Measurements from ENCODE around the gene NPSR1.

The NPSR1 gene

DNA sequence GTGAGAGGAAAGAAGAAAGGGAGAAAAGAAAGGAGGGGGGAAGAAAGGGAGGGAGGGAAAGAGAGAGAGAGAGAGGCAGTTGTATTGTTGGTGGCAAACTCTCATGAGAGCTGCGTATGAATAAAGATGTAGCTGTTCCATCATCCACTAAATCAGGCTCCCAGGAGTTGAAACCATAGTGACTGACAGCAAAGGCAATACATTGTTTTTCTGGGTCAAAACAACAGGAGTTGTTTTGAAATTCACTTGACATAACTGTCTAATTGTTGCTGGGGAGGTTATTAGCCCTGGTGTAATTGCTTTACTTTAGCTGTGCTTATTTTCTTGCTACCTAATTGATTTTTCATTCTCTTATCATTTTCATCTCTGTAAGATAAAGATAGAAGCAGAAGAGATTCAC lies 173.4 kb downstream of the NPSR1 start:
- TF ChIP-seq, protein P1, sequence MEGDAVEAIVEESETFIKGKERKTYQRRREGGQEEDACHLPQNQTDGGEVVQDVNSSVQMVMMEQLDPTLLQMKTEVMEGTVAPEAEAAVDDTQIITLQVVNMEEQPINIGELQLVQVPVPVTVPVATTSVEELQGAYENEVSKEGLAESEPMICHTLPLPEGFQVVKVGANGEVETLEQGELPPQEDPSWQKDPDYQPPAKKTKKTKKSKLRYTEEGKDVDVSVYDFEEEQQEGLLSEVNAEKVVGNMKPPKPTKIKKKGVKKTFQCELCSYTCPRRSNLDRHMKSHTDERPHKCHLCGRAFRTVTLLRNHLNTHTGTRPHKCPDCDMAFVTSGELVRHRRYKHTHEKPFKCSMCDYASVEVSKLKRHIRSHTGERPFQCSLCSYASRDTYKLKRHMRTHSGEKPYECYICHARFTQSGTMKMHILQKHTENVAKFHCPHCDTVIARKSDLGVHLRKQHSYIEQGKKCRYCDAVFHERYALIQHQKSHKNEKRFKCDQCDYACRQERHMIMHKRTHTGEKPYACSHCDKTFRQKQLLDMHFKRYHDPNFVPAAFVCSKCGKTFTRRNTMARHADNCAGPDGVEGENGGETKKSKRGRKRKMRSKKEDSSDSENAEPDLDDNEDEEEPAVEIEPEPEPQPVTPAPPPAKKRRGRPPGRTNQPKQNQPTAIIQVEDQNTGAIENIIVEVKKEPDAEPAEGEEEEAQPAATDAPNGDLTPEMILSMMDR (conservative IDR thresholded peaks at IDR 0.05; ENCODE audit: low read depth), result no peak
- CTCF ChIA-PET, result no interaction called here
- no peak for DNase-seq (ENCODE audit: low spot score)
- H3K27ac ChIP-seq, result no peak overlapping the region
- POLR2A ChIA-PET (ENCODE audit: low non-redundant PET), result no interaction called here

DNA sequence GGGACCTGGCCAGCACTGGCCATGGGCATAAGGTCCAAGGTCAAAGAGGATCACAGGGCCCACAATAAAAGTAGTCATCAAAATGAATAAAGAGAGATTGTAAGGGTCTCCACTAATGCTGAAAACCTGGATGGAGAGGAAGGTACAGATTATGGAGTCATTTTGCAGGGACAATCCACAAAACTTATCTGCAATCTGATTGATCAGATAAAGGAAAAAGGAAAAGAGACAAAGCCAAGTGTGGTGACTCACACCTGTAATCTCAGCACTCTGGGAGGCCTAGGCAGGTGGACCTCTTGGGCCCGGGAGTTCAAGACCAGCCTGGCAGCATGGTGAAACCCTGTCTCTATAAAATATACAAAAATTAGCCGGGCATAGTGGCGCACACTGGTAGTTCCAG lies 174.0 kb downstream of the NPSR1 start:
- CTCF ChIA-PET, result no interaction called here
- POLR2A ChIA-PET (ENCODE audit: low non-redundant PET), result no interaction called here
- TF ChIP-seq, protein P1 (conservative IDR thresholded peaks at IDR 0.05; ENCODE audit: low read depth), result no peak
- no peak overlapping the region for H3K27ac ChIP-seq
- DNase-seq (ENCODE audit: low spot score), result no peak

DNA sequence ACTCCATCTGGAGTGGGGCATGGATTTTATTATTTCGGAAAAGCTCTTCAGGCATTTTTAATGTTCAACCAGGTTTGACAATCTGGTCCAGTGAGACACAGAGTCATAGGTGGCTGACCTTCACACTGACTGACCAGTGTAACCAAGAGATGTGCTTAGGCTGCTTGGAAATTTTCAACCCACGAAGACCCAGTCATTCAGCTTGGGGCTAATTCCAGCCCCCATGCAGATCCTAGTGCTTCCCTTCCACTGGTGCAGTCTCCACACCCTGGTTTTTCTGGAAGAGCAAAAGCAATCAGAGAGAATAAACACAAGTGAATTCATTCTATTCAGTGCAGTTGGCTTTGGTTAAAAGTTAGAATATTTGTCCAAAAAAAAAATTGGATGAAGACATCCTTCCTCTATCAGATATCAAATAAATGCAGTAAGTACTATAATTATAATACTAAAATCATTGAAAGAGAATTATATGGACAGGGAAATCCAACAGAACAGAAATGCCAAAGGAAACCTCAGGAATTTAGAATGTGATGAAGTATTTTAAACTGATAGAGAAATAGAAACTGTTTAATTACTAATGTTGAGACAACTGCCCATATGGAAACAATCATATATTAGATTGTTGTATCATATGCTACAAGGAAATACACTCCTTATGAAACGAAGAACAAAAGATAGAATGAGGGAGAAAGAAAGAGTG lies 178.0 kb downstream of the NPSR1 start:
- TF ChIP-seq, protein P1 (conservative IDR thresholded peaks at IDR 0.05; ENCODE audit: low read depth), result no peak
- ChIA-PET CTCF (no interaction called here), POLR2A (ENCODE audit: low non-redundant PET) (no interaction called here)
- H3K27ac ChIP-seq, result no peak overlapping the region
- DNase-seq (ENCODE audit: low spot score), result no peak

DNA sequence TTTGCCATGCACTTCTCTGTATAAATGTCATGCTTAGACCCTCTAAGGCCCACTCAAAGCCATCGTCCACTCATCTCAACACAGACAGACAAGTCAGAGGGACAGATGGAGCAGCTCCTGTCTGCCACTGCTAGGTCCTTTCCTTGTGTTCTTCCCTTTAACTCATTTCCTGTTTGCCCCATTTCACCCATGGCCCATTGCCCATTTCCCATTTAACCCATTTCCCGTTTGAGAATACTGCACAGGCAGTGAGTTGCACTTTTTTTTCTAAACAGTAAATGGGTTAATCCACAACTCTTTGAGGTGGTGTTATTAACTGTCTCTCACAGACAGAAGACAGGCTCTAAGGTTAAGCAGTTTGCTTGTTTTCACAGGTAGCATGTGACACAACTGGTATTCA lies 179.3 kb downstream of the NPSR1 start:
- TF ChIP-seq, protein P1 (conservative IDR thresholded peaks at IDR 0.05; ENCODE audit: low read depth), result no peak
- POLR2A ChIA-PET (ENCODE audit: low non-redundant PET), result no interaction called here
- no peak overlapping the region for H3K27ac ChIP-seq
- CTCF ChIA-PET, result no interaction called here
- DNase-seq (ENCODE audit: low spot score), result no peak

DNA sequence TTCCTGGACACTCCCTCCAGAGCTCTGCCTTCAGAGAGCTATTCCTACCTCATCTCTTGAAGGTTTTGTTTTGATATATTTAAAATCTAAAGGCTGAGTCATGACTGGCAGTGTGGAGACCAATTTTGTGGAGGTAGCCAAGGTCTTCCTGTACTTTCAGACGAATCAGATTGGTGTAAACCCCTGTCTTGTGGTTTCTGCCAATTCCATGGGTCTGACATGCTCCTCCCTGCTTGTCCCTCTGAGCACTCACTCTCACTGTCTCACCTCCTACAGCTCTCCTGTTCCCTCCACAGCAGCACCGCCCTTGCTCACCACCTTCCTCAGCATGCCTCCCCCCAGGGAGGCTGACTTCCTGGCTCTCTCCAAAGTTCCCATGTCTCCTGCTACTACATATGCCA lies 179.8 kb downstream of the NPSR1 start:
- POLR2A ChIA-PET (ENCODE audit: low non-redundant PET), result no interaction called here

DNA sequence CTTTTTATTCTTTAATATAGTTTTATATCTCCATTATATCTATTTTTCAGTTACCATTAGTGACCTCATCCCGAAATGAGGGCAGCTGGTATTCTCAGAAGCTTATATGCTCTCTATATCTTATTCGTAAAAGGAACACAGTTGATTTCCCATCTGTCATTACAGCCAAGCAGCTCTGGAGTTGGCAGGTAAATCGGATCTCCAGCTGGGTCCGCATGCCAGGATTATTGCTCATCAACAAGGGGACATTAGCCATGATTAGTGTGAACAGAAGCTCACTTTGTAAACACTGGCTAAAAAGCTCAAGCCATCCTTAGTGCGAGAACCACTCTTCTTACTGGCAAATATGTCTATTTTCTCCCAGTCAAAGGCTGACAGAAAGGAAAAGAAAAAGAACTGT lies 180.3 kb downstream of the NPSR1 start:
- TF ChIP-seq, protein P1 (conservative IDR thresholded peaks at IDR 0.05; ENCODE audit: low read depth), result no peak
- POLR2A ChIA-PET (ENCODE audit: low non-redundant PET), result no interaction called here
- CTCF ChIA-PET, result no interaction called here
- H3K27ac ChIP-seq, result peak overlapping the region; percentile 62; the same call in 1 of the 2 replicates
- DNase-seq (ENCODE audit: low spot score), result no peak

More for the DNA sequence above, 179.8 kb downstream of the NPSR1 start:
- TF ChIP-seq, protein P1 (conservative IDR thresholded peaks at IDR 0.05; ENCODE audit: low read depth), result no peak
- CTCF ChIA-PET, result no interaction called here
- H3K27ac ChIP-seq, result peak overlapping the region; percentile 62
- no peak for DNase-seq (ENCODE audit: low spot score)
